Fibroblast of pulmonary artery (primary cell): ENCODE data around the gene TANGO2.

ENCODE experiments used
- DNase-seq: peaks from one replicate; pipeline ENCODE4 v3.0.0-alpha.2; 2010; ENCODE audit warnings: low read depth
- H3K4me3 ChIP-seq: replicated peaks from 2 replicates; pipeline ENCODE4 v1.5.1; 2011; ENCODE audit warnings: low read depth, mild to moderate bottlenecking, control low read depth, low read length, moderate library complexity
- TF ChIP-seq, protein P1 (sequence below): IDR thresholded peaks from 2 replicates; pipeline ENCODE4 v1.5.1; 2011; ENCODE audit warnings: mild to moderate bottlenecking, control low read depth, low read length, inconsistent platforms; ENCODE audit errors: missing control alignments

TANGO2 gene

GRCh38 chr22:20061481-20061861 lies 40.6 kb downstream of the TANGO2 start:
- TF ChIP-seq, protein P1, sequence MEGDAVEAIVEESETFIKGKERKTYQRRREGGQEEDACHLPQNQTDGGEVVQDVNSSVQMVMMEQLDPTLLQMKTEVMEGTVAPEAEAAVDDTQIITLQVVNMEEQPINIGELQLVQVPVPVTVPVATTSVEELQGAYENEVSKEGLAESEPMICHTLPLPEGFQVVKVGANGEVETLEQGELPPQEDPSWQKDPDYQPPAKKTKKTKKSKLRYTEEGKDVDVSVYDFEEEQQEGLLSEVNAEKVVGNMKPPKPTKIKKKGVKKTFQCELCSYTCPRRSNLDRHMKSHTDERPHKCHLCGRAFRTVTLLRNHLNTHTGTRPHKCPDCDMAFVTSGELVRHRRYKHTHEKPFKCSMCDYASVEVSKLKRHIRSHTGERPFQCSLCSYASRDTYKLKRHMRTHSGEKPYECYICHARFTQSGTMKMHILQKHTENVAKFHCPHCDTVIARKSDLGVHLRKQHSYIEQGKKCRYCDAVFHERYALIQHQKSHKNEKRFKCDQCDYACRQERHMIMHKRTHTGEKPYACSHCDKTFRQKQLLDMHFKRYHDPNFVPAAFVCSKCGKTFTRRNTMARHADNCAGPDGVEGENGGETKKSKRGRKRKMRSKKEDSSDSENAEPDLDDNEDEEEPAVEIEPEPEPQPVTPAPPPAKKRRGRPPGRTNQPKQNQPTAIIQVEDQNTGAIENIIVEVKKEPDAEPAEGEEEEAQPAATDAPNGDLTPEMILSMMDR, result no peak
- DNase-seq, result peak; percentile 56
- H3K4me3 ChIP-seq, result no peak overlapping the region

GRCh38 chr22:20062043-20062765 lies 41.3 kb downstream of the TANGO2 start:
- TF ChIP-seq, protein P1, result no peak
- no peak overlapping the region for H3K4me3 ChIP-seq
- no peak for DNase-seq

GRCh38 chr22:20062766-20063083 lies 41.8 kb downstream of the TANGO2 start:
- H3K4me3 ChIP-seq, result no peak overlapping the region
- TF ChIP-seq, protein P1, result no peak
- peak; percentile 55 for DNase-seq

- H3K4me3 ChIP-seq, result no peak overlapping the region
- TF ChIP-seq, protein P1, result no peak
- DNase-seq, result no peak
These were observed 42.6 kb downstream of the TANGO2 start for GRCh38 chr22:20063271-20064139.

DNA sequence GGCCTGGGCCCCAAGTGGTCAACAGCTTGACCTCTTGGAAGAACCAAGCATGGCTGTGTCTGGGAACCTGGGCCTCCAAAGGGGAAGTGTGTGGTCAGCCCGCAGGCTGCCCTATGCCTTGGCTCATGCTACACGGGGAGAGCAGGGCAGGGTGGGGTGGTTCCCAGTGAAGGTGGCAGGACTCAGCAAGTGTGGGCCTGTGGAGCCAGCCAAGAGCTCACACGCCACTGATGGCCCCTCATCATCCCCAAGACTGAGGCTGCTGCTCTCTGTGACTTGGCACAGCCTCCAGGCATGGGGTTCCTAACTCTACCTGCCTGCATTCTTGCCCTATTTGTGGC lies 43.2 kb downstream of the TANGO2 start:
- DNase-seq, result no peak
- H3K4me3 ChIP-seq, result no peak overlapping the region
- TF ChIP-seq, protein P1, result no peak

DNA sequence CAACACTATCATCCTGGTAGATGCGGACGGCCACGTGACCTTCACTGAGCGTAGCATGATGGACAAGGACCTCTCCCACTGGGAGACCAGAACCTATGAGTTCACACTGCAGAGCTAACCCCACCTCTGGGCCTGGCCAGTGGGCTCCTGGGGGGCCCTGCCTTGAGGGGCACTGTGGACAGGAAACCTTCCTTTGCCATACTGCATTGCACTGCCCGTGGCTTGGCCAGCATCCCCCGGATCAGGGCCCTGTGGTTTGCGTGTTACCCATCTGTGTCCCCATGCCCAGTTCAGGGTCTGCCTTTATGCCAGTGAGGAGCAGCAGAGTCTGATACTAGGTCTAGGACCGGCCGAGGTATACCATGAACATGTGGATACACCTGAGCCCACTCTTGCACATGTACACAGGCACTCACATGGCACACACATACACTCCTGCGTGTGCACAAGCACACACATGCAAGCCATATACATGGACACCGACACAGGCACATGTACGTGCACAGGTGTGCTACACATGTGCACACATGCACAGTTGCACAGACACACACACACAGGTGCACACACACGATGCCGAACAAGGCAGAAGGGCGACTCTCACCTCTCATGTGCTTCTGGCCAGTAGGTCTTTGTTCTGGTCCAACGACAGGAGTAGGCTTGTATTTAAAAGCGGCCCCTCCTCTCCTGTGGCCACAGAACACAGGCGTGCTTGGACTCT lies 43.8 kb downstream of the TANGO2 start:
- DNase-seq, result no peak
- TF ChIP-seq, protein P1, result no peak
- no peak overlapping the region for H3K4me3 ChIP-seq
